HepG2 (cell line): ENCODE data around the gene UAP1. TPM values are rescaled to one million over a fixed set of nuclear protein-coding genes. Genes with fewer than 3 reads are reported as not detected.

Source experiments
- ATM ChIP-seq: fragments of 450-650 bp; IDR thresholded peaks from 2 replicates; pipeline ENCODE4 v1.7.1; 2017; ENCODE audit warnings: mild to moderate bottlenecking, borderline replicate concordance
- BCL6 ChIP-seq: IDR thresholded peaks from 2 replicates; pipeline ENCODE4 v1.6.1; 2016; ENCODE audit warnings: missing genetic modification reagents, missing compliant biosample characterization
- ELF4 ChIP-seq: sonication (generic); formaldehyde crosslinking; IDR thresholded peaks from 2 replicates; pipeline ENCODE4 v1.5.0; 2020; ENCODE audit warnings: missing genetic modification reagents, mild to moderate bottlenecking, moderate library complexity, borderline replicate concordance
- EP300 ChIP-seq, 3 experiments: sonication (generic) in 1 of 3; formaldehyde crosslinking in 1 of 3; IDR thresholded peaks; 2 replicates each; pipeline versions ENCODE4 v1.5.1 to v1.6.1; 2011 to 2020; ENCODE audit warnings: low read depth in 2 of 3, low read length in 2 of 3, borderline replicate concordance in 1 of 3, improper control_type of control experiment in 1 of 3, mild to moderate bottlenecking in 1 of 3, missing genetic modification reagents in 1 of 3, moderate library complexity in 1 of 3
- MLX ChIP-seq: IDR thresholded peaks from 2 replicates; pipeline ENCODE4 v1.6.1; 2016
- MXI1 ChIP-seq: IDR thresholded peaks from 3 replicates; pipeline ENCODE4 v1.6.1; 2012; ENCODE audit warnings: low read depth, low read length, inconsistent platforms, borderline replicate concordance
- RARA ChIP-seq: IDR thresholded peaks from 2 replicates; pipeline ENCODE4 v1.6.1; 2016; ENCODE audit warnings: missing genetic modification reagents, missing compliant biosample characterization
- WIZ ChIP-seq: sonication (generic); formaldehyde crosslinking; IDR thresholded peaks from 2 replicates; pipeline ENCODE4 v1.5.1; 2020; ENCODE audit warnings: mild to moderate bottlenecking, missing genetic modification reagents
- ZBTB40 ChIP-seq, 2 experiments: fragments of 450-650 bp in 1 of 2; sonication (generic) in 1 of 2; formaldehyde crosslinking in 1 of 2; IDR thresholded peaks; 2 replicates each; pipeline versions ENCODE4 v1.6.1 to v1.8.0; 2016 to 2022; ENCODE audit warnings: antibody characterized with exemption in 1 of 2, mild to moderate bottlenecking in 1 of 2, missing genetic modification reagents in 1 of 2
- ZMAT5 ChIP-seq: sonication (generic); formaldehyde crosslinking; IDR thresholded peaks from 2 replicates; pipeline ENCODE4 v1.5.0; 2020; ENCODE audit warnings: mild to moderate bottlenecking, low read depth, missing genetic modification reagents, borderline replicate concordance
- ZNF605 ChIP-seq: sonication (generic); formaldehyde crosslinking; IDR thresholded peaks from 2 replicates; pipeline ENCODE4 v1.8.0; 2022; ENCODE audit warnings: mild to moderate bottlenecking, missing genetic modification reagents
- polyA plus RNA-seq, 8 experiments: library from polyadenylated mRNA; depleted of rRNA in 3 of 8; stranded (reverse) in 7 of 8; unstranded in 1 of 8; fragments of >200 nt; fragmentation: Illumina TruSeq in 4 of 8; extraction: Trizol in 4 of 8; gene quantifications; 2 replicates each; pipeline versions ENCODE4 v1.2.1 to v1.2.3, GENCODE V29; 2011 to 2016; ENCODE audit warnings: low read depth in 4 of 8, missing spikeins in 1 of 8, mixed read lengths in 1 of 8; ENCODE audit not compliant: insufficient read depth in 1 of 8
- total RNA-seq, 5 experiments: library from RNA; depleted of rRNA; stranded (reverse); fragments of >200 nt; fragmentation: Illumina TruSeq; extraction: Trizol; gene quantifications; 2 replicates each; pipeline ENCODE4 v1.2.3, GENCODE V29; 2016; ENCODE audit warnings: low read depth in 1 of 5

Gene UAP1
- total and polyA plus RNA-seq, 2 of the 13 experiments (the other 11 are each of a cell fraction or from before 2014, with no cell fraction given): 48.4 to 117 TPM

GRCh38 chr1:162560303-162561036 is 1.1 kb upstream of the UAP1 start (continued):
- TF ChIP-seq MLX (CRISPR knock-in tag): peak; percentile 61; the same call in 1 of the 2 replicates
- peak; percentile 70 for TF ChIP-seq ELF4 (CRISPR knock-in tag)
- no peak for TF ChIP-seq ZNF605 (CRISPR knock-in tag)
- peak in 1 of 2 experiments; percentile 82; a peak in 2 of 4 replicates for TF ChIP-seq EP300 (IDR thresholded peaks at IDR 0.05; ENCODE audit: low read depth in 2 of 2, low read length in 2 of 2)
- TF ChIP-seq EP300 (CRISPR knock-in tag; IDR thresholded peaks at IDR 0.05; ENCODE audit: borderline replicate concordance): peak; percentile 73; the same call in 1 of the 2 replicates
- peak; percentile 95 for TF ChIP-seq RARA (CRISPR knock-in tag)
- no peak for TF ChIP-seq ATM
- peak; percentile 94 for TF ChIP-seq BCL6 (CRISPR knock-in tag)
- TF ChIP-seq ZBTB40 (IDR thresholded peaks at IDR 0.05): no peak
- TF ChIP-seq ZBTB40 (CRISPR knock-in tag; IDR thresholded peaks at IDR 0.05): no peak
- TF ChIP-seq ZMAT5: no peak
- 0 out of 2 replicates have a peak, but pooled peaks have one; percentile 32 for TF ChIP-seq WIZ (CRISPR knock-in tag)
- TF ChIP-seq MXI1: peak; percentile 34; the same call in 1 of the 3 replicates
